Upper lobe of right lung (tissue), 1 donor: ENCODE results near the gene THBS4. TPM values are rescaled to one million over a fixed set of nuclear protein-coding genes. Genes with fewer than 3 reads are reported as not detected.

Experiments used
- ATAC-seq: fragments of 200-7000 bp; cut with Tn5 transposase; one replicate; pipeline ENCODE4 v1.9.1; 2020; ENCODE audit warnings: mild to moderate bottlenecking, moderate library complexity
- DNase-seq: peaks from one replicate; pipeline ENCODE4 v3.0.0-alpha.2; 2020
- H3K27ac ChIP-seq: fragments of 200-600 bp; one replicate; pipeline ENCODE4 v1.8.0; 2022
- H3K27me3 ChIP-seq: fragments of 200-600 bp; one replicate; pipeline ENCODE4 v1.8.0; 2022; ENCODE audit warnings: mild to moderate bottlenecking
- H3K36me3 ChIP-seq: fragments of 200-600 bp; one replicate; pipeline ENCODE4 v1.8.0; 2022
- H3K4me1 ChIP-seq: fragments of 200-600 bp; one replicate; pipeline ENCODE4 v1.8.0; 2022
- H3K4me3 ChIP-seq: fragments of 200-600 bp; one replicate; pipeline ENCODE4 v1.8.0; 2022; ENCODE audit warnings: mild to moderate bottlenecking
- H3K9me3 ChIP-seq: fragments of 200-600 bp; one replicate; pipeline ENCODE4 v1.8.0; 2022
- intact Hi-C: fragments of 100-400 bp; cut with DNase I; formaldehyde crosslinking; loops from one replicate; pipeline ENCODE4 v1.11.0; 2022
- total RNA-seq: library from RNA; stranded (reverse); fragmentation: NEBNext Ultra II Directional; extraction: Animal tissue kit (Norgen Biotek cat#: 25700); gene quantifications from one replicate; pipeline ENCODE4 v1.2.1, GENCODE V29; 2021
- TF ChIP-seq, protein P1 (sequence below): fragments of 200-600 bp; IDR thresholded peaks from one replicate; pipeline ENCODE4 v1.8.0; 2022; ENCODE audit warnings: antibody characterized with exemption
- donor health status: DM: no; HTN: yes; CAD: no; lungs with severe emphysema.

THBS4 gene
- total RNA-seq, 1 donor from 2014 or later: 1.2 TPM

GRCh38 chr5:80129146-80129545 lies 94.0 kb downstream of the THBS4 start:
- H3K4me3 ChIP-seq: no peak overlapping the region
- H3K27ac ChIP-seq: no peak overlapping the region
- TF ChIP-seq, protein P1, sequence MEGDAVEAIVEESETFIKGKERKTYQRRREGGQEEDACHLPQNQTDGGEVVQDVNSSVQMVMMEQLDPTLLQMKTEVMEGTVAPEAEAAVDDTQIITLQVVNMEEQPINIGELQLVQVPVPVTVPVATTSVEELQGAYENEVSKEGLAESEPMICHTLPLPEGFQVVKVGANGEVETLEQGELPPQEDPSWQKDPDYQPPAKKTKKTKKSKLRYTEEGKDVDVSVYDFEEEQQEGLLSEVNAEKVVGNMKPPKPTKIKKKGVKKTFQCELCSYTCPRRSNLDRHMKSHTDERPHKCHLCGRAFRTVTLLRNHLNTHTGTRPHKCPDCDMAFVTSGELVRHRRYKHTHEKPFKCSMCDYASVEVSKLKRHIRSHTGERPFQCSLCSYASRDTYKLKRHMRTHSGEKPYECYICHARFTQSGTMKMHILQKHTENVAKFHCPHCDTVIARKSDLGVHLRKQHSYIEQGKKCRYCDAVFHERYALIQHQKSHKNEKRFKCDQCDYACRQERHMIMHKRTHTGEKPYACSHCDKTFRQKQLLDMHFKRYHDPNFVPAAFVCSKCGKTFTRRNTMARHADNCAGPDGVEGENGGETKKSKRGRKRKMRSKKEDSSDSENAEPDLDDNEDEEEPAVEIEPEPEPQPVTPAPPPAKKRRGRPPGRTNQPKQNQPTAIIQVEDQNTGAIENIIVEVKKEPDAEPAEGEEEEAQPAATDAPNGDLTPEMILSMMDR: no peak
- ATAC-seq (no peak), DNase-seq (no peak)
- no peaks in the 10 kb centered on the region for H3K4me1 ChIP-seq
- intact Hi-C loops: no loop called here
- no peaks in the 10 kb centered on the region for H3K27me3 ChIP-seq
- H3K9me3 ChIP-seq: no peaks in the 10 kb centered on the region
- H3K36me3 ChIP-seq: no peaks in the 10 kb centered on the region

Other genes with a start within 250 kb of the THBS4 start
- 14.9 TPM for gene MTX3, start 44.1 kb upstream of the THBS4 start, total RNA-seq
- 60.4 TPM for gene SERINC5, start 220.7 kb downstream of the THBS4 start, total RNA-seq